GM19468 (cell line): ENCODE measurements around the gene KRTAP5-10.
"Not testable (repeated sequence)": the region's sequence is repeated elsewhere in the genome, so short reads cannot be mapped to it uniquely, and the experiment has no call there.

Source experiments
- ATAC-seq: cut with Tn5 transposase; IDR thresholded peaks from one replicate; pipeline ENCODE4 v1.9.1; 2021; ENCODE audit warnings: mild to moderate bottlenecking, moderate library complexity, moderate number of reproducible peaks; ENCODE audit not compliant: unreplicated experiment; ENCODE audit errors: extremely low read depth

The KRTAP5-10 gene

DNA sequence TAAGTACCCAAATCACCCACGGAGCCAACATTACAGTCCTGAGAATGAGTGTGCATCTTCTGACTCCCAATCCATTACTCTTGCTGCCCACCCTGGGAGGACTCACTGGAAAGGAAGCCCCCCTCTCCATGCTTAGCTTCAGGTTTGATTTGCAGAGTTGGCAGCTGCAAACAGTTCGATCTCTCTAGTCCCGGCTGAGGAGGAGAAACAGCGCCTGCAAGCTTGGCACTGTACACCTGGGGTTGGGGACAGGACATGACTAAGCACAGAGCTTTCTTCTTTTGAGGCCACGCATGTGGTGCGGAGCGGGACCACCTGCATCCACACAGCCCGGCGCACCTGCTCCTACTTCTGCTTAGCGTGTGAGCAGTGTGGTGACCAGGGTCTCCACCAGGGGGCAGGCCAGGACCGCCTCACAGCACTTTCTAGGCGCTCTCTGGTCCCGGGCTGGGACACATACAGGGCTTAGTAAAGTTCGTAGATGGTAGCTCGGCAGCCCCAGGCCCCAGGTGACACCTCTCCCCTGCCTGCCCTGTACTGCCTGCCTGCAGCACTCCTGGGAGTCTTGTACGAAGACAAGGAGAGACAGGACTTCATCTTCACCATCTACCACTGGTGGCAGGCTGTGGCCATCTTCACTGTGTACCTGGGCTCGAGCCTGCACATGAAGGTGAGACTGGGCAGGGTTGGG is 39.6 kb downstream of the KRTAP5-10 start:
- not testable (repeated sequence) for ATAC-seq

DNA sequence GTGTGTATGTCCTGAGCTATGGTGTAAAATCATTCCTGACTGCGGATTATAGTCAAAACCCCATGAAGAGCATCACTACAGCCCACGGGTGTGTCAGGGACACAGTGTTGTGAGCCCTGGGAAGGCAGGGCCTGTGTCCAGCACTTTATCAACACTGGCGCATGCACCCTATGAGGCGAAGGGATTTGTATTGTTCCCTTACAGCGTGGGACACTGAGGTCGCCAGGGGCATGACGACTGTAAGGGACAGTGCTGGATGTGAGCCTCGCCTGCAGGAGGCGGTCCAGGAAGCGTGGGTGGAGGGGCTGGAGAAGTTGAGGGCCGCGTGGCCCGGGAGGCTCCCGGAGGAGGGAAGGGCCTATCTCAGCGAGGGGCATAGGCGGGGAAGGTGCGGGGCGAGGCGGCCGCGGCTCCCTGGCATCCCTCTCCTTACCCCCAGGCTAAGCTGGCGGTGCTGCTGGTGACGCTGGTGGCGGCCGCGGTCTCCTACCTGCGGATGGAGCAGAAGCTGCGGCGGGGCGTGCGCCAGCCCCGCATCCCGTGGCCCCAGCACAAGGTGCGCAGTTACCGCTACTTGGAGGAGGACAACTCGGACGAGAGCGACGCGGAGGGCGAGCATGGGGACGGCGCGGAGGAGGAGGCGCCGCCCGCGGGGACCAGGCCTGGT is 41.6 kb downstream of the KRTAP5-10 start:
- not testable (repeated sequence) for ATAC-seq

DNA sequence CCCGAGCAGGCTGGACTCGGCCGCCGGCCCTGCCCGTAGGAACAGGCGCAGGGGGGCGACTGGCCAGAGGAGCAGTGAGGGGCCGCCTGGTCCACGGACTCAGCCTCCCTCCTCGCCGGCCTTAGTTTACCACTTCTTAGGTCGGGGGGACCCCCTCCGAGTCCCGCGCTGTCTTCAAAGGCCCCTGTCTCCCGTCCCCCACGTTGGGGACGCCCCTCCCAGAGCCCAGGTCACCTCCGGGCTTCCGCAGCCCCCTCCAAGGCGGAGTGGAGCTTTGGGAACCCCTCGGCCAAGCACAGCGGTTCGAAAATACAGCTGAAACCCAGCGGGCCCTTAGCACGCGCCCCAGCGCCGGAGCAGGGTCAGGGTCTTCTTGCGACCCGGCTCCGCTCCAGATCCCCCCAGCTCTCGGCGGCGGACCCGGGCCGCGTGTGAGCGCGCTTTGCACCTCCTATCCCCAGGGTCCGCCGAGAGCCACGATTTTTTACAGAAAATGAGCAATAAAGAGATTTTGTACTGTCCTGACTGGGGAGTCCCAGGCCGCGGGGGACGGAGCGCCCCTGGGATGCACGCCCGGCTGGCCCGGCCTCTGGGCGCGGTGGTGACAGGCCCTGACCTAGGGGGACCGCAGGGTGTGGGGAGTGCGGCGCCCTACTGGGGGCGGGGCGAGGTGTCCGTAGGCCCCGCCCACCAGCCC is 42.3 kb downstream of the KRTAP5-10 start:
- not testable (repeated sequence) for ATAC-seq

DNA sequence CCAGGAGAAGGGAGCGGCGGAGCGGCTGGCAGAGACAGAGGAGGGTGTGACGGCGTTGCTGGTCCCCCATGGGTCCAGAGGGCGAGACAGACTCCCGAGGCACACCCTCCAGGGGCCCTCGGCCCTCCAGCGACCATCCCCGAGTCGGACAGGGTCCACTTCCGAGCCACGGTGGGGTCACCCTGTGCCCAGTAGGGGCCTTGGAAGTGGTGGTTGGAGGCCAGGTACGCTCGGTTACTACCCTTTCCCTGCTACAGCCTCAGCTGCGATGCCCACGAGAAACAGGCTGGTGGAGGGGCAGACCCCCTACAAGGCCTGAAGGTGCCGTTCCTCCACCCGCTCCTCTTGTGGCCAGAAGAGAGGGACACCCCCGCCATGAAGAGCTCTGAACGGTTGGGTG is 42.9 kb downstream of the KRTAP5-10 start:
- not testable (repeated sequence) for ATAC-seq

DNA sequence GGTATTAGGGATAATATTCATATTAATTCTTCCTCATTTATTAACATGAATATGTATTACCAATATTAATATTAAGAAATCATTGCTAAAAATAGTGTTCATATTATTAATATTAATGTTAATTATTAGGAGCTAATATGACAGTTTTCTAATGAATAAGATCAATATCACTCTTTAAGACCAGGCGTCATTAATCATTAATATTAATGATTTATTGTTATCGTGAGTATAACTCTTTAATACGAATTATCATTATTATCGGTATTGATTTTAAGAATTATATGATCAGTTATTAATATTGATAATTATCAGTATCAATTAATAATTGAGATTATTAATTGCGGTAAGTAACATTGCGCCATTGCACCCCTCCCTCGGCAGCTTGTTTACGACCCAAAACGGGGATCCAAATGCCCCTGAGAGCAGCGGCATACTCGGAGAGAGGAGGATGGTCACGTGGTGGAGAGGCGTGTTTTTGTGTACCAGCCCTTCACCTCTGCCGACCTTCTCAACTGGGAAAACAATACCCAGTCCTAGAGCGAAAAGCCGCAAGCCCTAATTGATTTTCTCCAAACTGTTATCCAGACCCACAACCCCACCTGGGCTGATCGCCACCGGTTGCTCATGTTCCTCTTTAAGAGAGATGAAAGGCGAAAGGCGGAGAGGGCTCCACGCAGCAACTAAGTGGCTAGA is 46.0 kb downstream of the KRTAP5-10 start:
- ATAC-seq, result not testable (repeated sequence)

DNA sequence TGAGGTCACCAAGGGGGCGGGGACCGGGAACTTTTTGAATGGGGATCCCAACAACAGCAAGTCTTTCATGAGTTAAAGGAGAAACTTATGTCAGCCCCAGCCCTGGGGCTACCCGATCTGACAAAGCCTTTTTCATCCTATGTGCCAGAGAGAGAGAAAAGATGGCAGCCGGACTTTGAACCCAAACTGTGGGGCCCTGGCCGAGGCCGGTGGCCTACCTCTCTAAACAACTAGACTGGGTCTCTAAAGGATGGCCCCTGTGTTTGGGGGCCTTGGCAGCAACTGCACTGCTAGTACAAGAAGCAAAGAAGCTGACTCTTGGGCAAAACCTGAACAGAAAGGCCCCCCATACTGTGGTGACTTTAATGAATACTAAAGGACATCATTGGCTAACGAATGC is 48.6 kb downstream of the KRTAP5-10 start:
- not testable (repeated sequence) for ATAC-seq

- ATAC-seq, result not testable (repeated sequence)
Observed at GRCh38 chr11:71614366-71614917, 49.1 kb downstream of the KRTAP5-10 start.

DNA sequence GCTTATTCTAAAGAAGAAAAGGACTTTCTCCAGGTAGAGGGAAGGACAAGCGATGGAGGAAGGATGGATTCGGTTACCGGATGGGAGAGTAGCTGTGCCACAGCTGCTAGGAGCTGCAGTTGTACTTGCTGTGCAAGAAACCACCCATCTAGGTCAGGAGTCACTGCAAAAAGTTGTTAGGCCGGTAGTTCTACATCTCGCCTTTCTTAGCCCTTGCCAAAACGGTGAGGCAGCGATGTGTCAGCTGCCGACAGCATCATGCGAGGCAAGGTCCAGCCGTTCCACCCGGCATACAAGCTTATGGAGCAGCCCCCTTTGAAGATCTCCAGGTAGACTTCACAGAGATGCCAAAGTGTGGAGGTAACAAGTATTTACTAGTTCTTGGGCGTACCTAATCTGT is 49.6 kb downstream of the KRTAP5-10 start:
- ATAC-seq, result not testable (repeated sequence)
